GM12865 (cell line): ENCODE measurements around the gene SYPL1.

ENCODE experiments used
- DNase-seq: peaks from one replicate; pipeline ENCODE4 v3.0.0; 2010; ENCODE audit warnings: low read depth
- H3K4me3 ChIP-seq: 2 replicates; pipeline ENCODE4 v1.5.1; 2011; ENCODE audit warnings: mild to moderate bottlenecking, low read depth, low read length, control low read depth
- CTCF ChIP-seq: IDR thresholded peaks from 2 replicates; pipeline ENCODE4 v1.5.1; 2011; ENCODE audit warnings: low read length, control low read depth, low read depth, inconsistent platforms; ENCODE audit not compliant: insufficient read depth; ENCODE audit errors: missing control alignments

SYPL1 gene

GRCh38 chr7:106068538-106068961, 43.6 kb downstream of the SYPL1 start:
- no peak overlapping the region for H3K4me3 ChIP-seq
- no peak for DNase-seq
- no peak for TF ChIP-seq CTCF

GRCh38 chr7:106067678-106068077, 44.4 kb downstream of the SYPL1 start:
- H3K4me3 ChIP-seq, result no peak overlapping the region
- TF ChIP-seq CTCF, result no peak

GRCh38 chr7:106065575-106066500, 46.3 kb downstream of the SYPL1 start:
- H3K4me3 ChIP-seq, result no peak overlapping the region
- no peak for DNase-seq

More at GRCh38 chr7:106067678-106068077, 44.4 kb downstream of the SYPL1 start:
- DNase-seq, result no peak

GRCh38 chr7:106064771-106065574, 47.1 kb downstream of the SYPL1 start:
- no peak for TF ChIP-seq CTCF
- DNase-seq, result no peak
- no peak overlapping the region for H3K4me3 ChIP-seq

More at GRCh38 chr7:106065575-106066500, 46.3 kb downstream of the SYPL1 start:
- TF ChIP-seq CTCF, result no peak

GRCh38 chr7:106064316-106064715, 47.8 kb downstream of the SYPL1 start:
- no peak for DNase-seq
- no peak overlapping the region for H3K4me3 ChIP-seq
- TF ChIP-seq CTCF, result no peak

GRCh38 chr7:106063692-106064091, 48.4 kb downstream of the SYPL1 start:
- no peak overlapping the region for H3K4me3 ChIP-seq
- TF ChIP-seq CTCF, result no peak
- DNase-seq, result no peak
